Urothelium cell line (cell line): ENCODE measurements around the gene OSBPL7.

ENCODE experiments used
- DNase-seq: peaks from one replicate; pipeline ENCODE4 v3.0.0; 2011; ENCODE audit warnings: low spot score, mixed read lengths
- FAIRE-seq: peaks from 2 replicates; lab custom pipeline; 2011; peaks lifted over from hg19 to GRCh38; lab: Jason Lieb, UNC

OSBPL7 gene

DNA sequence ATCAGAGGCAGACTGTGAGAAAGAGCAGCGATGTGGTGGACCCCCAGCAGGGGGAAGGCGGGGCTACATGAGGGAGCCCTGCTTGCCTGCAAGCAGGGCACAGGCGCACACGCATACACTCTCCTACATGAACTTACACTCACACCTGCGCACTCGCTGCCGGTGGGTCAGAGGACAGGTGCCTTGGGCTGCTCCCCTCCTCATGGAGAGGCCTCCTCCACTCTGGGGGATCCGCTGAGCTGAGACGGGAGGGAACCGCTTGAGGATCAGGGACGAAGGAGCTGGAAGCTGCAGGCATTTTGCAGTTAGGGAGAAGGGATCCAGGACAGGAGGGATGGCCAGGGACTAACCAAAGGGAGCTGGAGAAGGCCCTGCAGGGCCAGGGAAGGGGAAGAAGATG is 14.2 kb downstream of the OSBPL7 start:
- no peak for FAIRE-seq
- no peak for DNase-seq

DNA sequence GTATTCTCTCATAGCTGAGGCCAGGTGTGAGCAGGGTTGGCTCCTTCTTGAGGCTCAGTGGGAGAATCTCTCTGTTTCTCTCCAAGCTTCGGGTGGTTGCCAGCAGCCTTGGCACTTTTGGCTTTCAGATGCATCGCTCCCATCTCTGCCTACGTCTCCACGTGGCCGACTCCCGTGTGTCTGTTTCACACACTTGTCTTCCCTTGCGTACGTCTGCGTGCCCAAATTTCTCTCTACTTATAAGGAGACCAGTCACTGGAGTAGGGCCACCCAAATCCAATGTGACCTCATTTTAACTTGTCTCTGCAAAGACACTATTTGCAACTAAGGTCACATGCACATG is 14.7 kb downstream of the OSBPL7 start:
- DNase-seq (no peak), FAIRE-seq (no peak)

DNA sequence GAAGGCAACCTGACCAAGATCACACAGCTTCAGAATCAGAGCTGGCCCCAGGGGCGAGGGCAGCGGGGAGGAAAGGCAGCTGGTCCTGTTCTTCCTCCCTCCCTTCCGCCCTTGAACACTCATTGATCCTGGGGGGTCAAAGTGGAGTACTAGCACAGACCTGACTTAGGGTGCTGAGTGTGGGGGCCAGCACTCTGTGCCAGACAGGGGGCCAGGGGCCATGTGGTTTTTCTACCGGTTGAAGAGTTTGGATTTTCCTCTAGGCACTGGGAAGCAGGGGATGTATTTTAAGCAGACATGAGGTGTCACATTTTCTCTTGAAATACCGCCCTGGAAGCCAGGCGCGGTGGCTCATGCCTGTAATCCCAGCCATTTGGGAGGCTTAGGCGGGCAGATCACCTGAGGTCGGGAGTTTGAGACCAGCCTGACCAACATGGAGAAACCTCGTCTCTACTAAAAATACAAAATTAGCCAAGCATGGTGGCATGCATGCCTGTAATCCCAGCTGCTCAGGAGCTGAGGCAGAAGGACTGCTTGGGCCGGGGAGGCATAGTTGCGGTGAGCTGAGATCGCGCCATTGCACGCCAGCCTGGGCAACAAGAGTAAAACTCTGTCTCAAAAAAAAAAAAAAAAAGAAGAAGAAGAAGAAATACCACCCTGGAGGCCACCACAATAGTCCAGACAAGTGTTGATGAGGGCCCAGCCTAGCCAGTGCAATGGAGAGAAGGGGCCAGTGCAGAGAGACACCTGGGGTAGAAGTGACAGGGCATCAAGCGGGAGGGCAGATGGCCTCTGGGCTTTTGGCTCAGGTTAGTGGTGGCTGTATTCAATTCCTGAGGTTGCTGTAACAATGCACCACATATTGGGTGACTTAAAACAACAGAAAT is 15.3 kb downstream of the OSBPL7 start:
- FAIRE-seq (no peak), DNase-seq (no peak)

DNA sequence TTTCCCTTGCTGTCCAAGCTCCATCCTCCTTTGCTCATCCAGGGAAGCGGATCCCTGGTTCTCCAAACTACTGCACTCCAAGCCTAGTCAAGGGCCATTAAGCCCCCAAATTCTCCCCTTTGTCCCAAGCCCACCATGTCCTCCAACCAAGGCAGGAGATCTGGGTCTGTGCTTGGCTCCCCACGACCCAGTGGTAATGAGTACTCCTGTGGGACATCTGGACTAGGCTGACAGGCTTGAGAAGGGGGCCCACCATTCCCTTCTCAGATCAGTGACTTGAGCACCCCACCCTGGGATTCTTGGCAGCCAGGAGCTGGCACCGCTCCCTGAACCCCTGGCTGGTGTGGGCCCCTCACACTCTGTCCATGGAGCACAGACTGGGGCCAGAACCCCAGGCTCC is 17.1 kb downstream of the OSBPL7 start:
- FAIRE-seq, result no peak
- no peak for DNase-seq

DNA sequence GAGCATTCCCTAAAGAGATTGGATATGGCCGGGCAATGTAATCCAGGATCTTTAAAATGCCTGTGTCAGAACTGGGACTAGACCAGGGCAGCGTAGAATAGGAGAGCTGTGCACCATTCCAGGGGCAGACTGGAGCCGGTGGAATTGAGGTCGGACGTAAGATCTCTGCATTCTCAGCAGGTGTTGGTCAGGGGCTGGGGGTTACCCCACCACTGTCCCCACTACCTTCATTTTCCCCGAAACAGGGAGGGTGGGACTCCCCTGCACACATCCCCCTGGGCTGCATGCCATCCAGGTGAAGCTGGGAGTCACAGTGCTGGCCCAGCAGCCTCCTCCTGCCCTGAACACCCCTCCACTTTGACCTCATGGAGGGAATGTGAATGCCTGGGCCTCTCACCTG is 17.8 kb downstream of the OSBPL7 start:
- FAIRE-seq (no peak), DNase-seq (no peak)

DNA sequence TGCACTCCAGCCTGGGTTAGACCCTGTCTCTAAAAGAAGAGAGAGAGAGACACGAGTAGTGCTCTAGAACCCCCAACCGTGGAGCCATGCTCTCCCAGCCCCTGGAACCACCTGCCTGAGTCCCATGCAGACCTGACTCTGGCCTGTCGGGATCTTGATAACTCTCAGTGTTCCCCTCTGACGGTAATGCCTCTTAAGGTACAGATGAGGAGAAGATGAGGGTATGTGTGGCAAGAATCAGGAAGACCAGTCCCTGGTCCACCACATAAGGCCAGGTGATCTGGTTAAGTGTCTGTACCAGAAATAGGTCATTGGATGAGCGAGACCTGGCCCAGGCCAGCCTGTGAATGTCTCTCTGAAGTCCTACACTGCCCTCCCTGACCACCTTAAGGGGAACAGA is 18.4 kb downstream of the OSBPL7 start:
- no peak for FAIRE-seq
- DNase-seq, result no peak

DNA sequence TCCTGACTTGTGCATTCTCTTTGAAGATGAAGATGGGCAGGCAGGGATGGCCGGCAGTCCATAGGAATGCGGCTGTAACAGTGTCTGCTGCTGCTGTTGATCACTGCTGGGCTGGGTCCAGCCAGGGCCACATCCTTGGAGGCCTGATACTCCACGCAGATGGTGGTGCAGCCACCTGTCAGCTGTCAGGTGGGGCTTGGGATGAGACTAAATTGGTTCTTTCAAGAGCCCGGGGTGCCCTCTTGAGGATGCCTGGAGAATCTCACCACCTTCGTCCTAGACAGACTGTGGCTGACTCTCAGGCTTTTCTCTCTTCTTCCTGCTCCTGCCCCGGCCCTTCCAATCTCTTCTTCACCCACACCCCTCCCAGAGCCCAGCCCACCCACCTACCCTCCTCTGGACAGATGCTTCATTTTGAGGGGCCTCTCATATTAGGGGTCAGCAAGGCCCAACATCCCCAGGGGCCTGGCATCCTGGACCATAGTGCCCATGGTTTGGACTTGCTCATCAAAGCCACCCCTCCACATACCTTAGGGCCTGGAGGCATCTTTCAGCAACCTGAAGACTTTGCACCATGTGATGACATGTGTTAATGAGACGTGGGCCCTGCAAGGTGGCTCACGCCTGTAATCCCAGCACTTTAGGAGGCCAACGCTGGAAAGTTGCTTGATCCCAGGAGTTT is 19.1 kb downstream of the OSBPL7 start:
- peak; percentile 75 for DNase-seq
- FAIRE-seq, result no peak

DNA sequence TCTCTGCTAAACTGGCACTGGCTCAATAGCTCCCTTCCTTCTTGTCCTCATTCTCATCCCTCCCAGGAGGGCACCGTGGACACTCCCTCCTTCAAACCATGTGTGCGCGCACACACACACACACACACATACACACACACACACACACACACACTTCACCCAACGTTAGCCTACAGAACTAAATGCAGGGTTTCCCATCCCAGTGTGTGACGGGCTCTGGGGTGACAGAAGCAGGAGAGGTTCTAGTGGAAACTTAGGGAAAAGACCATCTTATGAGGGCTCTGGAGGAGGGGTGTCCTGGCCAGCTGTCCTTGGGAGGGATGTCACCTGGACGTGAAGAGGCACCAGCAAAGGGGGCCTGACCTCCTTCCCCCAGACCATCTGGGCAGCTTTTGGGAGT is 19.7 kb downstream of the OSBPL7 start:
- DNase-seq, result no peak
- FAIRE-seq, result no peak

DNA sequence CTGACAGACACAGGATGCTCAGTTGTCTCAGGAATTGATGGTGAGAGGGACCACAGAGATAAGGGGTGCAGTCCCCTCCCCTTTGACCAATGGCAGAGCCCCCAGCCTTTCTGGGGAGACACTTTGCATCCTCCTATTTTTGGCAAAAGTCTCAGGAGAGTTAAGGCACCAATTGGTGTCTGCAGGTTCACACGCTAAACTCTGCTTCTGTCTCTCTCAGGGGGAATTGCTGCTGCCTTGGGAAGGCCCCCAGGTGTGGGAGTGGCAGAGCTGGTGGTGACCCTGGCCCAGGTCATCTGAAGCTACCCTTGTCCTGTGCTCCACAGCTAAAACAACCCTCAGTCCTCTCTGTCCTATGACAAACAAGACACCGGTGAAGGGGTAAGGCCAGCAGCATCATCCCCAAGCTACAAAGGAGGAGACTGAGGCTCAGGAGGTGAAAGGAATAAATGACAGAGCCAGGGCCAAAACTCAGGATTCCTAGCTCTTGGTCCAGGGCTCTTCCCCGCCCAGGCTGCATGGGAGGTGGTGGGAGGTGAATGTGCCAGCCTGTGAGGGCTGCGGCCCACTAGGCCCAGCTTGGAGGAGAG is 20.3 kb downstream of the OSBPL7 start:
- DNase-seq (no peak), FAIRE-seq (no peak)

DNA sequence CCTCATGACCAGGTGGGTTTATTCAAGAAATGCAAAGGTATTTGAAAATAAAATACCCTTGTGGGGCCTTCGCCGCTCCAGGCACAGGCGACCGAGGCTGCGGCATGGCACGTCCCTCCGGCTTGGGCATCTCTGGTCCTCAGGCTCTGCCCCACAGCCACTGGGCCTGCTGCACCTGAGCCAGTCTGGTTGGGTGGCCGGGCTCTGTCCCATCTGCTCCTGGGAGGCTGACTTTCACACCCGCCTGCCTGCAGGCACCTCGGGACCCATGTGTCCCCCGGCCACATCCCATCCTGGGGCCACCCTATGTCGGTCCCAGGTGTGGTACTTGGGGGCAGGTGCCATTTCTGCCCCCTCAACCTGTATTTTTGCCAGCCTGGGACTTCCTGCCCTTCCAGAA is 20.9 kb downstream of the OSBPL7 start:
- no peak for FAIRE-seq
- no peak for DNase-seq

DNA sequence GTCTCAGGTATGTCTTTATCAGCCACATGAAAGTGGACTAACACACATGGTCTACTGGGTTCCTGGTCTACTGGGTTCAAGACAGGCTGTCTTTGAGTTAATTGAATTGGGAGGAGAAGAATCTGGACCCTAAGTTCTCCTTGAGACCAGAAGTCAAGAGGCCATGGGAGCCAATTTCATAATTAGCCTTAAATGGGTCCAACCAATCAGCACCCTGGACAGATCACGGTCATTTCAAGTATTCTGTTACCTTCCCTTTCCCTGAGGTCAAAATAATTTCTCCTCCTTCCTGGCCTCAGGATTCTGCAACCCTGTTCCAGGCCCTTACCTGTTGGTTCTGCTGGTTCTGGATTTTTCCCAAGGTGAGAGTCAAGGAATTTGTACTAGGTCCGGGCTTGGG is 23.8 kb downstream of the OSBPL7 start:
- no peak for DNase-seq
- no peak for FAIRE-seq

DNA sequence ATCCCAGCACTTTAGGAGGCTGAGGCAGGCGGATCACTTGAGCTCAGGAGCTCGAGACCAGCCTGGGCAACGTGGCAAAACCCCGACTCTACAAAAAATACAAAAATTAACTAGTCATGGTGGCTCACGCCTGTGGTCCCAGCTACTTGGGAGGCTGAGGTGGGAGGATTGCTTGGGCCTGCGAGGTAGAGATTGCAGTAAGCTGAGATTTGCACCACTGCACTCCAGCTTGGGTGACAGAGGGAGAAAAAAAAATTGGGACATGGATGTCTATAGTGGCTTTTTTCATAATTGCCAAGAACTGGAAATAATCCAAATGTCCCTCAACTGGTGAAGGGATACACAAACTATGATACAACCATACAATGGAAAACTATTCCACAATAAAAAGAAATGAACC is 28.6 kb downstream of the OSBPL7 start:
- DNase-seq (no peak), FAIRE-seq (no peak)

DNA sequence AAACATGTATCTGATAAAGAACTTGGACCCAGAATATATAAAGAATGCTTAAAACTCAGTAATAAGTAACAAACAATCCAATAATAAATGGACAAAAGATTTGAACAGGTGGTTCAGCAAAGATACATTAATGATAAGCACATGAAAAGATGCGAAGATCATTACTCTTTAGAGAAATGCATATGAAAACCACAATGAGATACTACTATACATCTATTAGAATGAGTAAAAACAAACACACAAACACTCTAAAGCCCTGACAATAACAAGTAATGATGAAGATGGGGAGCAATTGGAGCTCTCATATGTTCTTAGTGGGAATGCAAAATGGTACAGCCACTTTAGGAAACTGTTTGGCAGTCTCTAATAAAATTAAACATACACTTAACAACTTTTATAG is 29.1 kb downstream of the OSBPL7 start:
- DNase-seq (no peak), FAIRE-seq (no peak)

DNA sequence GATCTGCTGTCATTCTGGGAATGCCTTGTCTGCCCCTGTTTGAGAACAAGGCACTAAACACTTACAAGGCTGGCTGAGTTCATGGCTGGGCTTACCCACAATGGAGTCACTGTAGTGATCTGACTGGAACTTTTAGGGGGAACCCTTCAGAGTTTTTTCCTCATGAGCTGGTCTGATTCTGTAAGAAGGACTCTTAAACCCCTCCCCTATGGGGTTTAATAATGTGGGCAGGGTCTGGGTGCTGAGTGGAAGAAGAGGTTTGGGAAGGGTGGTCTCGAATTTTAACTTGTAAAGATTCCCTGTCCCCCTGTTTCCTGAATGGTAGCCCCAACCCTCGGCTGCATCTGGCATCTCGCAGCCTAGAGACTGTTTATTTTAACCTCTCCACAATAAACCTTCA is 30.6 kb downstream of the OSBPL7 start:
- DNase-seq (no peak), FAIRE-seq (no peak)

DNA sequence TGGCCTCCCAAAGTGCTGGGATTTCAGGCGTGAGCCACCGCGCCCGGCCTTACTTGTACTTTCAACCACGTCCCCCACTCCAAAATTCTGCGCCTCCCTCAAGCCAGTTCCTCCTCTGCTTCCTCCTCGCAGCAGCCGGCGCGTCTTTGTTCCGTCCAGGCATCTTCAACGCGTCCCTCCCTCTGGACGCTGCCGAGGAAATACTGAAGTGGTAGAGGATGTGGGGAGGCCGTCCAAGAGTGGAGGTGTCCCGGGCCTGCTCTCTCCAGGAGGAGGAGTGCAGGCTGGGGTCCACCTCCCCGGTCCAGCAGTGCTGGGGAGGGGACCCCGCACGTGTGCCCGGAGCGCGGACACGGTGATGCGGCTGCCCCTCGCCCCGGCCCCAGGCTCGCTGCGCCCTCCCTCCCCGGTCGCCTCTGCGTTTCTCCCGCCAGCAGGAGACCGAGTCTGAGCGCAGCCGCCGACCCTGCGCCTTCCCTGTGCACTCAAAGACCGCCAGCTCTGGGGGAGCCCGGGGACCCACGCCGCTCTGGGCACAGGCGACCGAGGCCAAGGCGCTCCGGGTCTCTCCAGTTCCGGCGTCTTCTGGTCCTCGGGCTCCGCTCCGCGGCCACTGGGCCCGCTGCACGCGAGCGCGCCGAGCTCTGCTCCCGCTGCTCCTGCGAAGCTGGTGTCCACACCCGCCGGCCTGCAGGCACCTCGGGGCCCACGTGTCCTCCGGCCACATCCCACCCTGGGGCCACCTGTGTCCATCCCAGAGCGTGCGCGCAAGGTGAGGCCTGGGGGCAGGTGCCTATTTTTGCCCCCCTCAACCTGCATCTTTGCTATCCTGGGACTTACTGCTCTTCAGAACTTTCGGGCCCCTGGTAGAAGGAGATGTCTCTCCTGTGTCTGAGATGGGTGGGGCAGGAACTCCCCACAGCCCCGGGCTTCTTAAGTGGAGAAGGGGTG is 31.7 kb downstream of the OSBPL7 start:
- peak; percentile 86 for DNase-seq
- no peak for FAIRE-seq

DNA sequence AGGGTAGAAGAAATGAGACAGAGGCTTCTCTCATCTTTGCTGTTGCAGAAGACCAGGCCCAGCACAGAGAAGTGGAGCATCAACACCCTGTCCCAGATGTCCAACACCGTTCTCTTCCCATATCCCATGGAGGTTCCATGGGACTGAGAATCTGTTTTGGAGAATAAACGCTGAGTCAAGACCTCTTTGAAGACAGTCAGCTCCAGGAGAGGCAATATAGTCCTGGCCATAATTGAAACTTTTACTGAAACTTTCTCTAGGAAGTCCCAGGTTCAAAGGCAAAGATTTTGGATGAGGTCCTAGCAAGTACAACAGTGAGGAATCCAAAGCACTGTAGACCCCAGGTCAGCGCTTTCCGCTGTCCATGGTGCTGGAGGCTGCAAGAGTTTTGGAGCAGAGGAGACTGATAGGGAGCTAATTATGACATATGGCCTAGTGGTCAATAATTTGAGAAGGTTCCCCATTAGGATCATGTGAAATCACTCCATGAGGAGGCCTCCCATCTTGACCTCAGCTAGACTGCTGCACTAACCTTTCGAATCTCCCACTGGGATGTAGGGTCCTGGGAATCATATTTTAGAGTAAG is 36.0 kb downstream of the OSBPL7 start:
- DNase-seq (peak; percentile 56), FAIRE-seq (no peak)

DNA sequence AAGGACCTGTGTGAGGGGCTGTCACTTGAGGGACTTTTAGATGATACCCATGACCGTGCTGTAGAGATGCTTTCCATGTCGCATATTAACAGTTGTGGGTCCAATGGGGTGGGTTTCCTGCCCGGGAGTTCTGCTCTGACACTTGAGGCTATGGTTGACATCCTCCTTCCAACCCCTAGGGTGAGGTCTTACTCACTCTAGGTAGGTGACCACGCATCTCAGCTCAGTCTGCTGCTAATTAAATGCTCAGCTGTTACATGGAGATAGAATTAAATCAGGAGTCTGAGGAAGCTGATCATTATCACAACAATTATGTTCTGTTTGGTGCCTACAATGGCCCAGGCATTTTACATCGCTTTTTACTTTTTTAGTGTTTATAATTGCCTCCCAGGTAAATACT is 40.2 kb downstream of the OSBPL7 start:
- no peak for DNase-seq
- FAIRE-seq, result no peak

DNA sequence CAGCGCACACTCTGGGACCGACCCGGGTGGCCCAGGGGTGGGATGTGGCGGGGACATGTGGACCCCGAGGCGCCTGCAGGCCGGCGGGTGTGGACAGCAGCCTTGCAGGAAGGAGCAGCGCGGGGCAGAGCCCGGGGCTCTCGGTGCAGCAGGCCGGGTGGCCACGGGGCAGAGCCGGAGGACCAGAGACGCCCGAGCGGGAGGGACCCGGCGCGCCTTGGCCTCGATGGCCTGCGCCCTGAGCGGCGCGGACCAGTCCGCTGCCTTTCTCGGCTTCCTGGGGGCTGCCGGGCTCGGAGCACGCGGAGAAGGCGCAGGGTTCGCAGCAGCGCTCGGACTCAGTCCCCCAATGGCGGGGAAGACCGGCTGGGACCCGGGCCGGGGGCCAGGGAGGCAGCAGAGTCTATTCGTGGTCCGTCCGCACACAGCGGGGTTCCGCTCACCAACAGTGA is 43.4 kb downstream of the OSBPL7 start:
- no peak for DNase-seq
- FAIRE-seq, result no peak

DNA sequence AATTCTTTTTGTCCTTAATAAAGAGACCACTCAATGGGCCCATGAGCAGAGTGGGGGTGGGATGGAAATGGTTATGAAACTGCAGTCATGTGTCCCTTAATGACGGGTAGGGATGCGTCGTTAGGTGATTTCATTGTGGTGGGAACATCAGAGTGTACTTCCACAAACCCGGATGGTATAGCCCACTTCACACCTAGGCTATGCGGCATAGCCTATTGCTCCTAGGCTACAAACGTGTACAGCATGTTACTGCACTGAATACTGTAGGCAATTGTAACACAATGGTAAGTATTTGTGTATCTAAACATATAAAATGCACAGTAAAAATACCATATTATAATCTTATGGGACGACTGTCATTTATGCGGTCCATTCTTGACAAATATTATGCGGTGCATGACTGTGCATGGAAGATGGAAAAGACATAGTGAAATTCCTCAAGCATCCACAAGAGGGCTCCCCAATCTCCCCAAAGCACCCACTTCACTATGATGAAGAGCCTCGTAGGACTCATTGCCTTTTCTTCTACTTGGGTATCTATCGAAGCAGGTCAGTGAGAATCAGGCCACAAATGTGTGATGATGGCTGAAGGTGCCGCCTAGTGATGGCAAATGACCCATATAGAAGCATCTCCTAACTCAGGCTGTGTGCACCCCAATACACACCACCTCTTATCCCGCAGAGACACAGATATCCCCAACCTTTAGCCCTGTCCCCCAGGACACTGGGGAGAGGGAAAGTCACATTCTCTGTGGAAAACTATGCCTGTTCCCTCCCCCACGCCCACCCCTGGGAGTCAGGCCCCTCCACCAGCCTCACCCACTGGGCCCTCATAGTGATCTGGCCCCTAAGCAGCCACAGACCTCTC is 45.0 kb downstream of the OSBPL7 start:
- DNase-seq (peak; percentile 56), FAIRE-seq (no peak)
